ENCODE data around the gene ERC2. TPM values are rescaled to one million over a fixed set of nuclear protein-coding genes. Genes with fewer than 3 reads are reported as not detected.

Gene ERC2
- total RNA-seq, 1 donor from 2014 or later: 48.3 TPM

DNA sequence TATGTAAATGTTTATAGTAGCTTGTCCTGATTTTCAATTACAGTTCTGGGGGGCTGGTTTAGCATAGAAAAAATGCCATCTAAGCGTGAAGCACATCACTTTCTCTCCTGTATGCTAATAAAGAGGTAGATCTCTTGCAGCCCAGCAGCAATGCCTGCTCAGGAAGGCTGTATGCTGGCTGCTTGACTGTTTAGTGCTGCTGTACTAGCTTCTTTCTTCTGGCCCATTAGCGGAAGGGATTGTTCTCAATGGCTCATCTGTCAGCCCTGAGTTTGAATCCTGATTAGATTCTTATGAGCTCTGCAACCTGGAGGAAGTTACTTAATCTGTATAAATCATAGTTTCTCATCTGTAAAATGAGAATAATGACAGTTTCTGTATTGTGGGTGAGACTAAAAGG, 478.9 kb downstream of the ERC2 start:
- peaks cover 2% of the 10 kb centered on the region for H3K27me3 Mint-ChIP-seq (ENCODE audit: unreplicated experiment)
- H3K27ac Mint-ChIP-seq (ENCODE audit: unreplicated experiment): no peak overlapping the region
- no peak for DNase-seq
- H3K4me1 Mint-ChIP-seq (ENCODE audit: low read depth, unreplicated experiment): peaks cover 4% of the 10 kb centered on the region
- H3K36me3 Mint-ChIP-seq (ENCODE audit: unreplicated experiment): no peaks in the 10 kb centered on the region
- no peaks in the 10 kb centered on the region for H3K9me3 Mint-ChIP-seq (ENCODE audit: unreplicated experiment)
- H3K4me3 Mint-ChIP-seq (ENCODE audit: unreplicated experiment): no peak overlapping the region
- TF ChIP-seq, protein P1, sequence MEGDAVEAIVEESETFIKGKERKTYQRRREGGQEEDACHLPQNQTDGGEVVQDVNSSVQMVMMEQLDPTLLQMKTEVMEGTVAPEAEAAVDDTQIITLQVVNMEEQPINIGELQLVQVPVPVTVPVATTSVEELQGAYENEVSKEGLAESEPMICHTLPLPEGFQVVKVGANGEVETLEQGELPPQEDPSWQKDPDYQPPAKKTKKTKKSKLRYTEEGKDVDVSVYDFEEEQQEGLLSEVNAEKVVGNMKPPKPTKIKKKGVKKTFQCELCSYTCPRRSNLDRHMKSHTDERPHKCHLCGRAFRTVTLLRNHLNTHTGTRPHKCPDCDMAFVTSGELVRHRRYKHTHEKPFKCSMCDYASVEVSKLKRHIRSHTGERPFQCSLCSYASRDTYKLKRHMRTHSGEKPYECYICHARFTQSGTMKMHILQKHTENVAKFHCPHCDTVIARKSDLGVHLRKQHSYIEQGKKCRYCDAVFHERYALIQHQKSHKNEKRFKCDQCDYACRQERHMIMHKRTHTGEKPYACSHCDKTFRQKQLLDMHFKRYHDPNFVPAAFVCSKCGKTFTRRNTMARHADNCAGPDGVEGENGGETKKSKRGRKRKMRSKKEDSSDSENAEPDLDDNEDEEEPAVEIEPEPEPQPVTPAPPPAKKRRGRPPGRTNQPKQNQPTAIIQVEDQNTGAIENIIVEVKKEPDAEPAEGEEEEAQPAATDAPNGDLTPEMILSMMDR (IDR thresholded peaks at IDR 0.05; ENCODE audit: partially characterized antibody, unreplicated experiment): no peak

DNA sequence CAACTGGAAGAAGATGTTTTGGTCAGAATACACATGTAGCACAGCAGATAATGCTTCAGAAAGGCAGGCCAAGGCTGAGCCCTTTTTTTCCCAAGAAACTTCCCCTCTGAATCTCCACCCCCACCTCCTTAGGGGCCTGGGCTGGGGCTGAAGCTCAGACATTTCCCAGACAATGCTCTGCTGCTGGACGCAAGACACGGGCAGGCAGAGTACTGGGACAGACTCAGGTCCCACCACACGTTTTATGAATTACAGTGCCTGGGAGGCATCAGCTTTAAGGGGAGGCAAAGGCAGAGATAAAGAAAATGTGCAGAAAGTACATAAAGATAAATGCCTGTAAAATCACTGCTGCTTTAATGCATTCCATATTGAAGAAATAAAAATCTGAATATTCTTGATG, 479.4 kb downstream of the ERC2 start:
- Mint-ChIP-seq H3K27me3 (ENCODE audit: unreplicated experiment) (peaks cover 2% of the 10 kb centered on the region), H3K9me3 (ENCODE audit: unreplicated experiment) (no peaks in the 10 kb centered on the region), H3K4me3 (ENCODE audit: unreplicated experiment) (no peak overlapping the region), H3K27ac (ENCODE audit: unreplicated experiment) (no peak overlapping the region), H3K4me1 (ENCODE audit: low read depth, unreplicated experiment) (peaks cover 4% of the 10 kb centered on the region), H3K36me3 (ENCODE audit: unreplicated experiment) (no peaks in the 10 kb centered on the region)
- TF ChIP-seq, protein P1 (IDR thresholded peaks at IDR 0.05; ENCODE audit: partially characterized antibody, unreplicated experiment): no peak
- peak; percentile 14 for DNase-seq

DNA sequence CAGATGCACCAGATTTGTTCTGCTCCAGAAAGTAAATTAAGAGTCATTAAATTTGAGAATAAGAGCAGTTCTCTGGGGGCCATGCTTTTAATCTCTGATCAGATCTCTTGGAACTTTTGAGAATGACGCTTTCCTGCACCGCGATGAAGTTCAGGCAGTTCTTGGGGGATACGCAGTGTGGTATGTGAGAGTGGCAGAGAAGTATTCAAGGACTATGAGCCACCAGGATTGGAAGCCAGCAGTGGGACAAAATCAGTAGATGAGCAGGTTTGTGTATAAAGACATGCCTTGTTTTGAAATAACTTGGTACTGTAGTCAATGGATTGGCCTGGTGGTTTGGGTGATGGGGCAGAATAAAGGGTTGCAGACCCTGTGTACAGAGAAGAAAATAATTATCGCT, 483.6 kb downstream of the ERC2 start:
- TF ChIP-seq, protein P1 (IDR thresholded peaks at IDR 0.05; ENCODE audit: partially characterized antibody, unreplicated experiment): no peak
- DNase-seq: no peak
- Mint-ChIP-seq H3K4me1 (ENCODE audit: low read depth, unreplicated experiment) (peaks cover 4% of the 10 kb centered on the region), H3K4me3 (ENCODE audit: unreplicated experiment) (no peak overlapping the region), H3K27me3 (ENCODE audit: unreplicated experiment) (peaks cover 2% of the 10 kb centered on the region), H3K9me3 (ENCODE audit: unreplicated experiment) (no peaks in the 10 kb centered on the region), H3K27ac (ENCODE audit: unreplicated experiment) (no peak overlapping the region), H3K36me3 (ENCODE audit: unreplicated experiment) (no peaks in the 10 kb centered on the region)

DNA sequence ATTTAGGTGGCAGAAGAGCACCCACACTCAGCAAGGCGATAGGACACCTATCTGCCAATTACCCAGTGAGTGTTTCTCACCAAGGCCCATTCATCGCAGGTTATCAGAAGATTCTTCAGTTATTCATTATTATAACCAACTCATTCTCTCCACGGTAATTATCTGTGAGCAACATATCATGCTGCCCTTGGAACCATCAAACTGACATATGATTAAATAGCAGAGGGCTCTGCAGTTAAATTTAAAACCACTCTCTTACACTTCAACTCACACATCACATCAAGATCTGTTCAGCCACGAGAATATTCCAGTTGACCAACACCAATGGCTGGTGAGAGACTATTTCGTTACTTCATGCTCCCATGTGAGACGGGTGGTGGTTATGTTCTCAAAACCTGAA, 489.3 kb downstream of the ERC2 start:
- no peaks in the 10 kb centered on the region for H3K4me1 Mint-ChIP-seq (ENCODE audit: low read depth, unreplicated experiment)
- H3K4me3 Mint-ChIP-seq (ENCODE audit: unreplicated experiment): no peak overlapping the region
- no peaks in the 10 kb centered on the region for H3K9me3 Mint-ChIP-seq (ENCODE audit: unreplicated experiment)
- no peak overlapping the region for H3K27ac Mint-ChIP-seq (ENCODE audit: unreplicated experiment)
- no peaks in the 10 kb centered on the region for H3K27me3 Mint-ChIP-seq (ENCODE audit: unreplicated experiment)
- peaks cover 7% of the 10 kb centered on the region for H3K36me3 Mint-ChIP-seq (ENCODE audit: unreplicated experiment)
- no peak for DNase-seq
- TF ChIP-seq, protein P1 (IDR thresholded peaks at IDR 0.05; ENCODE audit: partially characterized antibody, unreplicated experiment): no peak

DNA sequence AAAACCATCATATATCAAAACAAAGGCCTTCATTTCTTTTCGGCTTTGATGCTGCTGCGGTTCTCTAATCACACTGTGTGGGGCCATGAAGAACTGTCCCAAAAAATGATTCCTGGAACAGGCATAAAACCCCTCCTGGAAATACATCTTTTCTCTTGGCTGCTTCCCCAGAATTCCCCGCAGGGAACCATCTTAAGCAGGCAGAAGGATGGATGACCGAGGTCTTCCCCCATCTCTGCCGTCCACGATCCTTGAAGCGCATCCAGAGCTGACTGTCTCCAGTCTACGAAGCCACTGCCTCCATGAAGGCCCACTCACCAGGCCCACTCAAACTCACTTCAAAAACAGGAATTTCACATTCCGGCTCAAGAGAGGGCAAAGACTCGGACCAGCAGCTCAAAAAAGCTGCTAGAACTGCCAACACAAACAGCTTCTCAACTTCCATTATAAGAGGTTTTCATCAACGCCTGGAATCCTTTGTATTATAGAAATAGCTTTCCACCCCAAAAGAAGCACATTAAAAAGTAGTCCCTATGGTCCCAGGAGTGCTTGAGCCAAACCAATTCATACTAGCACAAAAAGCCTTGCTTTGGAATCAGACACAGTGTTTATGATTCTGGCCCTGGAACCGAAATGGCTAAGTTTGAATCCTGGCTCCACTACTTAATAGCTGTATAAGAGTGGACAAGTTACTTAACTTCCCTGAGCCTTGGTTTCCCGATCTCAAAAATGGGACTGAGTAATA, 493.7 kb downstream of the ERC2 start:
- H3K4me3 Mint-ChIP-seq (ENCODE audit: unreplicated experiment): no peak overlapping the region
- no peak overlapping the region for H3K27ac Mint-ChIP-seq (ENCODE audit: unreplicated experiment)
- no peaks in the 10 kb centered on the region for H3K4me1 Mint-ChIP-seq (ENCODE audit: low read depth, unreplicated experiment)
- H3K36me3 Mint-ChIP-seq (ENCODE audit: unreplicated experiment): peaks cover 7% of the 10 kb centered on the region
- DNase-seq: no peak
- TF ChIP-seq, protein P1 (IDR thresholded peaks at IDR 0.05; ENCODE audit: partially characterized antibody, unreplicated experiment): no peak
- H3K9me3 Mint-ChIP-seq (ENCODE audit: unreplicated experiment): peaks cover 1% of the 10 kb centered on the region
- no peaks in the 10 kb centered on the region for H3K27me3 Mint-ChIP-seq (ENCODE audit: unreplicated experiment)
